Subcutaneous adipose tissue (tissue), 4 donors: ENCODE measurements around the gene TOPBP1. TPM values are rescaled to one million over a fixed set of nuclear protein-coding genes. Genes with fewer than 3 reads are reported as not detected.

Experiments used
- CTCF ChIP-seq: fragments of 450-650 bp; IDR thresholded peaks from one replicate; pipeline ENCODE4 v1.5.1; 2016; ENCODE audit warnings: low read depth, mild to moderate bottlenecking, control low read depth, antibody characterized with exemption, moderate library complexity
- total RNA-seq, 4 donors: library from RNA; depleted of rRNA; stranded (reverse); fragments of >200 nt; gene quantifications; one replicate each; pipeline ENCODE4 v1.1.0, GENCODE V29; 2016

Gene TOPBP1
- total RNA-seq, 4 donors from 2014 or later: 26.2 to 35.9 (median 28.5) TPM

DNA sequence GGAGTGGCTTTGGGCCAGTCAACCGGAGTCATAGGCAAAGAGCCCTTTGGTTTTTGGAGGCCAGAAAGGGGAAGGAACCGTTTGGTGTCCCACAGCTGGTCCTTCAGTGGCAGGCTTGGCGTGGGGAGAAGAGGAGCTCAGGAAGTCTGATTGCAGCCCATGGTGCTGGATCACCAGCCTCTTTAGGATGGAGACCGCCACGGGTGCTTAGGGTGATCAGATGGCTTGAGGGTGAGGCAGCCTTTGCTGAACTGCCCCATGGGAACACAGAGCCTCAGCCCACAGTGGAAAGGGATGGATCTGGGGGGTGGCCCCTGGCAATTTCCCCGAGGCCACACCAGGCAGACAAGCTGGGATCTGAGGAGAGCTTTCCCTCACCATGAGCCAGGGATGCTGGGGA is 38.6 kb upstream of the TOPBP1 start:
- TF ChIP-seq CTCF: no peak

GRCh38 chr3:133699903-133700302 is 38.2 kb upstream of the TOPBP1 start:
- TF ChIP-seq CTCF: no peak

GRCh38 chr3:133699467-133699866 is 37.7 kb upstream of the TOPBP1 start:
- TF ChIP-seq CTCF: no peak

- no peak for TF ChIP-seq CTCF
Observed at GRCh38 chr3:133697960-133698359, 36.2 kb upstream of the TOPBP1 start.

- TF ChIP-seq CTCF: no peak
Observed at GRCh38 chr3:133695560-133696171, 33.9 kb upstream of the TOPBP1 start.

GRCh38 chr3:133694288-133695268 is 32.8 kb upstream of the TOPBP1 start:
- no peak for TF ChIP-seq CTCF

- TF ChIP-seq CTCF: no peak
Observed at GRCh38 chr3:133693821-133694220, 32.1 kb upstream of the TOPBP1 start.
